ENCODE data around the gene LRRN1.

GRCh38 chr3:3765661-3766060 is 33.6 kb upstream of the LRRN1 start:
- TF ChIP-seq CTCF (optimal IDR thresholded peaks at IDR 0.05 in 1 of 3, IDR thresholded peaks at IDR 0.05 in 1 of 3, conservative IDR thresholded peaks at IDR 0.05 in 1 of 3; ENCODE audit: extremely low read depth in 1 of 3, insufficient read depth in 2 of 3, low read length in 3 of 3) (no peak), EZH2 (IDR thresholded peaks at IDR 0.05; ENCODE audit: low read length) (no peak)
